ENCODE results near the gene SPATS2. TPM values are rescaled to one million over a fixed set of nuclear protein-coding genes. Genes with fewer than 3 reads are reported as not detected.
"Not testable (repeated sequence)": the region's sequence is repeated elsewhere in the genome, so short reads cannot be mapped to it uniquely, and the experiment has no call there.

Gene SPATS2
- total RNA-seq, 1 donor from 2014 or later: 20.0 TPM

DNA sequence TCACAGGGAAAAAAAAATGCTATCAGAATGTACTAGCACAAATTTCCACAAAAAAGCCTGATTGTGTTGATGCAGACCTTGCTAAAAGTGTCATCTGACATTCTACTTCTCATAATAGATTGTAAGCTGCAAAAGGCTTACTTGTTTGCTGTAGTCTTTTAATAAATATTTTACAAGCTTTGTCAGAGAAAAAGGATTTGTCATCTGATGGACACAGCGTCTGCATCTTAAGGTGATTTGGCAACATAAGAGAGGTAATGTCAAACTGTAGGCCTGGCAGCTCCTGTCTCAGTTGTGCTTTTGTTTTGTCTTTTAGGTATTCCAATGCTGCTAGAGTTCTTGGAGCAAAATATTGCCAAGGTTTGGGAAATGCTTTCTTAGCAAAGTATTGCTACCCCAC, 145.3 kb downstream of the SPATS2 start:
- no peak for DNase-seq (ENCODE audit: low spot score)

DNA sequence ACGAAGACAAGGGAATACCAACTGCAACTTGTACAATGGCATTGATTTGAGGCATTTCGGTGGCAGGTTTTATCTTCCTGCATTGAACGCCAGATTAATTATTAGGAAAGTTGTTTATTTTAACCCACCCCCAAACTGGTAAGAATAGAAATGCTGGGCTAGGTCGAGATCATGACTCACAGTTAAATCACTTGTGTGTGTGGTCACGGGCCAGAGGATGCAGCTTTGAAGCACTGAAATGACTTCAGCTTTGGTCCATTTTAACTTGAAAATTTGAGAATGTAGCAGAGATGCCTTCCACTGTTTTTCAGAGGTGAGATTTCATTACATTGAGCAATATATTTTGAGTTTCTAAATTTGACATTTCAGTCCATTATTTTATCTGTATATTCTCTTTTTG, 148.0 kb downstream of the SPATS2 start:
- DNase-seq (ENCODE audit: low spot score): no peak

- no peak for DNase-seq (ENCODE audit: low spot score)
Observed at GRCh38 chr12:49518914-49519573, 151.8 kb downstream of the SPATS2 start.

- DNase-seq (ENCODE audit: low spot score): no peak
Observed at GRCh38 chr12:49519574-49519936, 152.3 kb downstream of the SPATS2 start.

DNA sequence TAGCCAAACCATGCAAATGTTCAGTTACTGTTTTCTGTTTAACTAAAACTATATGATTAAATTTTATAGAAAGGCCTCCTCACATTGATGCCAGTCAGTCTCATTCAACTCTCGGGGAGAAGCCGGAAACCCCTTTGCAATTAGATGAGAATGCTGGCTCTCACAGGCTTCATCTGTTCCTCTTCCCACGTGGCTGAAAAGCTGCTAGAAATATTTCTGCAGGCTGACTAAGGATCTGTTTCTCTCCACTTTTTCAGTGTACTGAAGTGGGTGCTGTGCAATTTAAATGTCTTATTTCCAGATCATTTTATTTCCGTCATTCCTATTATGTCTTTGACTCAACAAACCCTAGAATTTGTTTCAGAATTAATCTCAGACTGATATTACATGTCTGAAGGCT, 154.1 kb downstream of the SPATS2 start:
- DNase-seq (ENCODE audit: low spot score): no peak

- no peak for DNase-seq (ENCODE audit: low spot score)
Observed at GRCh38 chr12:49524660-49525324, 157.5 kb downstream of the SPATS2 start.

GRCh38 chr12:49525942-49526341, 158.7 kb downstream of the SPATS2 start:
- no peak for DNase-seq (ENCODE audit: low spot score)

DNA sequence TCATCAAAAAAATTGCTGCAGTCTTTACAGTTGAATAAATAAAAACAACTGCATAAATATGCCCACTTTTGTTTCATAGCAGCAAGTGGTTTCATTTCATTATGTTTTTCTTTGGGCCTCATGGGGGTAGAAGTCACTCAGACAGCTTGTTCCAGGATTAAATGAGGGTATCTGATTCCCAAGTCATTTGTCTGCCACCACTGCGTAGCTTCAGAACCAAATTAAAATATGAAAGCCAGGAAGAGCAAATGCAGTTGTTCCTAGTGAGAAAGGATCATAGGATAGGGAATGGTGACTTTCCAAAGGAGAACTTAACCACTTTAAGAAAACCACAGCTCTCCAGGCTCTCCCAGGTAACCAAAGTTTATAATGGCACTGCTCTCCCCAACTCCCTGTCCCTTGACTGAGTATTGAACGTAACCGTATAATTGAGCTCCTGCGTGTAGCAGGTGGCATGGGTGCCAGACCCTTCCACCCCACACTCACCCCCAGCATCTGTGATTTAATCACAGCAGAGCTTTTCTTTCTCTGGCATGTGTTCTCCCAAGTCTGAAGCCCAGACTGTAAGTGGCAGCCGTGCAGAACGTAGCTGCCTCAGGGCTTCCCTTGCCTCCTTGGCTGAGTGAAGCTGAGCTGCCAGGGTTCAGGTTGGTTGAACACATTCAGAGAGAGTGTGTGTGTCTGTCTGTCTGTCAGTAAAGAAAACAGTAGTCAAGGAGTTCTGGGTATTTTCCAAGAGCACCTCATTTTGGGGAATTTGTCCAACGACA, 160.3 kb downstream of the SPATS2 start:
- DNase-seq (ENCODE audit: low spot score): no peak

DNA sequence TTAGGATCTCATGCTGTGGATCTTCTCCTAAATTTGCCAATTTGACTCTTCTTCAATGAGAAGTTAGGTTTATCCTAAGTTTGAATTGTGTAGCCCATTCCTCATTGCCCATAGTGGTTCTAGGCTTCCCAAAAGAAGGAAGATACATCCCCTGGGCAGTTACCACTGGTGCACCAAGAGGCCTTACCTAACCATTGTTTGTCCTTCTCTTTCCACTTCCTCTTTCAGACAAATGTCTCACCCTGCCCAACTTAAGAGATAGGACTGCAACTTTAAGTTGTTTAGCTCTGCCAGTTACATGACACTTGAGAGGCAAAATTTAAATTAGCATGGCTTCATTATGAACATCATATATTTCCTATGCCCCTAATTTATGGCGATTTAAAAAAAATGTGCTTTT, 162.2 kb downstream of the SPATS2 start:
- DNase-seq (ENCODE audit: low spot score): no peak

GRCh38 chr12:49531745-49532144, 164.5 kb downstream of the SPATS2 start:
- no peak for DNase-seq (ENCODE audit: low spot score)

DNA sequence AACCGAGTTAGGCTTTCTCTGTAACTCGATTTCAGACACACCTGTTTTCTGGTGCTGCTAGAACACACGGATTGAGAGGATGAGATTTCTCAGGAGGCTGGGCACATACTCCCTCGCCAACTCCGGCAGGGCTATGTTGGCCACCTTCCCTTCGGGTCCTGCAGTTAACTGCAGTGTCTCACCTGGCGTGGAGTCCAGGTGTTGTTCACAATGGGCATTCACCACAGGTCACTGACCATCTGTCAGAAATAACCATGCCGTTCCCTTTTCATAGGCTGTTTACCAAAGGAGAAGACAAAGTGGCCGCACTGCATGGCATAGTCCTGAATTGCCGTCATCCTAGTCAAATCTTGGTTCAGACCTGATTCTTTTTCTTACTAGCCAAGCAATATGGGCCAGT, 166.1 kb downstream of the SPATS2 start:
- no peak for DNase-seq (ENCODE audit: low spot score)

DNA sequence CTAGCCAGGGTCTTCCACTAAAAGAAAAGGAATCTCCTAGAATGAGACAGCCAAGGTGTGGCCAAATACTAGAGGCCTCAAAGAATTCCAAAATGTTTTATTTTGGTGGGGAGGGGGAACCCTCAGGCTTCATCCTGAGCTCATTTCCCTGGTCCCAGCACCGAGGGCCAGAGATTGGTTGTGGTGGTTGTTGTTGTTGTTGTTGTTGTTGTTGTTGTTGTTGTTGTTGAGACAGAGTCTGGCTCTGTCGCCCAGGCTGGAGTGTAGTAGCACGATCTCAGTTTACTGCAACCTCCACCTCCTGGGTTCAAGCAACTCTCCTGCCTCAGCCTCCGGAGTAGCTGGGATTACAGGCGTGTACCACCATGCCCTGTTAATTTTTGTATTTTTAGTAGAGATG, 166.9 kb downstream of the SPATS2 start:
- not testable (repeated sequence) for DNase-seq (ENCODE audit: low spot score)

DNA sequence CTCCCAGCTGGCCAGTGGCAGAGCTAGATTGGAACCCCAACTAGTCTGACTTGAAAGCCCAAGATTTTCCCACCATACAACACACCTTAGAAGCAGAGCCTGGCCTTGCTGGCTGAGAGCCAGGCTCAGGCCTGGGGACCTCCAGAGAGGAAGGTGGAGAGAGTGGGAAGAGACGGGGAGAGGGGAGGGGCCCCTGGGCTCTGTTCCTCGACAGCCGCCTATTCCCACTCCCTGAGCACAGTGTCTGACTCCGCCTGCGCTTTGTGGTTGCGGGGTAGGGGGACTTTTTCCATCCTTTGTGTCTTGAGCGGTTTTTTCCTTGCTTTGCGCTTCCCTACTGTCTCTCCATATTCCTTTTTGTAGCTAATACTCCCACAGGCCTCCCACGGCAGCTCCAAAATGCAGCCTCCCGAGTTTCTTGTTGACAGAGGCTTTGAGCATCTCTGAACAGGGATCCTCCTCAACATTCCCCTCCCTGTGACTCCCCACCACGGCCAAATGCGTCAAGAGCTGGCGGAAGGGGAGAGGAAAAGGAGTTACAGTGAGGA, 167.5 kb downstream of the SPATS2 start:
- no peak for DNase-seq (ENCODE audit: low spot score)

DNA sequence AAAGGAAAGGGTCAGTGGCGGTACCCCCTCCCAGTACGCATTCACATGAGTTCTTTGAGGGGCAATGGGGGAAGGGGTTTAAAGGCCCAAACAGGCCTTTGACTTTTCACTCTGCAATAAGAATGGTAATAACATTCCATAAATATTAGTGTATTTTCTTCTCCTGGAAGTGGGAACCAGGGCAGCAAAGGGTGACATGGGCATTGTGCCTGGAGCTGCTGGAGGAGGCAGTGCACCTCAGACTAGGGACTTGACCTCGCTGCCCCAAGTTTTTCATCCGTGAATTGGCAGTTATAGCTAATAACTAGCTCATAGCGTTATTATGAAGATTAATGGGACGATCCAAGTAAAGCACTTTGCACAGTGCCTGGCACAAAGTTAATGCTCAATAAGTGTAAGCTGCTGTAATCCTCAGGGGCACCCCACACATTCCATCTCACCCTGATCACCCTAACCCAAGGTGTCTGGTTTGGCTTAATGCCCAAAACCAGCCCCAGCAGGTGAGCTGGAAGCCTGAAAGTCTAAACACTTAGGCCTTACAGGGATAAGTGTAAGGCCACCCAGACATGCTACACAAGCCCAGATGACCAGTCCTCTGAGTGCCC, 168.8 kb downstream of the SPATS2 start:
- no peak for DNase-seq (ENCODE audit: low spot score)

GRCh38 chr12:49536526-49537071, 169.3 kb downstream of the SPATS2 start:
- DNase-seq (ENCODE audit: low spot score): no peak

DNA sequence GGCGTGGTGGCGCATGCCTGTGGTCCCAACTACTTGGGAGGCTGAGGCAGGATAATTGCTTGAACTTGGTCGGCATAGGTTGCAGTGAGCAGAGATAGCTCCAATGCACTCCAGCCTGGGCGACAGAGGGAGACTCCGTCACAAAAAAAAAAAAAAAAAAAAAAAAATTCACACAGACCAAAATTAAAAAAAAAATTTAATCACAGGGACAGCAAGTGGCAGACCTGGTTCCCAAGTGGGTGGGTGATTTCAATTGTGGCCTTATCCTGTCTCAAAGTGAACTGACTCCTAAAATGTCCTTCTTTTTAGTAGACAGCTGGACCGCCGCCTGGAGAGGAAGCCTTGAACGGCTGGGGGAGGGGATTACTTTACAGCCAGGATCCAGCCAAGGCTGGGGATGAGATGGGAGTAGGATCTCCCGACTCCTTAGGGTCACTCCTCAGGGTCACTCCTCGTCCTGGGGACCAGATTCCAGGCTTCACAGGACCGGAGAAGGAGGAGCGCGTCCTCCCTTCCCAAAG, 170.0 kb downstream of the SPATS2 start:
- DNase-seq (ENCODE audit: low spot score): no peak

DNA sequence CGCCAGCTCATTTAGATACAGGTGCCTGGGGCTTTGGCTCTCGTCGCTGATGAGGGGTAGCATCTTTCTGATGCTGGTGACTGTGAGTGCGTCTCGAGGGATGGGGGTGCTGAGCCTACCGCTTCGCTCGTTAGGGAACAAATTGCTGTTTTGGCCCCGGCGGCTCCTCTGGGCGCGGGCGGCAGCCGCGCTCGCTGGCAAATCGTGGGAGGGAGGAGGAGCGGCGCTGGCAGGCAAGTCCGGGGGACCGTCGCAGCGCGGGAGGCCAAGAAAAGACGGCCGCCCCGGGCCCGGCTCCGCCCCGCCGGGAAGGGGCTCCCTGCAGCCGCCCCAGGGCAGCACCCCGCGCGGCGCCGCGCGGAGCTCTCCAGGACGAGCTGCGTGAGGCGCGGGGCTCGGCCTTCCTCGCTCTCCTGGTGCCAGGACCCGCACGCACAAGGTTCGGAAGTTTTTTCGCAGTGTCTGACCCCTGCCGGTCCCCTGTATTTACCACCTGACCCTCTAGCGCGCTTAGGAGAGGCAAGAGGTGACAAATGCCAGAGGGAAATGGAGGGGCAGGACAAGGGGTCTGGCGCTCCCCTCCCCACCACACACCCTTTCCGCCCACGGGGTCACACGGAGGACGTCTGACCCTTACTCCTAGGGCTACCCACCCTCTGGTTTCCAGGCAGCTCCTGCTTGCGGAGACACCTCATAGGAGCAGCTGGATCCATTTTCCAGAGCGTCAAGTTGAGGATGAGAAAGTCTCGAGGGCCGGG, 170.7 kb downstream of the SPATS2 start:
- no peak for DNase-seq (ENCODE audit: low spot score)

- DNase-seq (ENCODE audit: low spot score): peak; percentile 83
Observed at GRCh38 chr12:49538510-49539403, 171.5 kb downstream of the SPATS2 start, which contains the start of gene KCNH3. Gene KCNH3 (plus strand): TSS chr12:49539030. CDS start chr12:49539417, 387 bp downstream.

DNA sequence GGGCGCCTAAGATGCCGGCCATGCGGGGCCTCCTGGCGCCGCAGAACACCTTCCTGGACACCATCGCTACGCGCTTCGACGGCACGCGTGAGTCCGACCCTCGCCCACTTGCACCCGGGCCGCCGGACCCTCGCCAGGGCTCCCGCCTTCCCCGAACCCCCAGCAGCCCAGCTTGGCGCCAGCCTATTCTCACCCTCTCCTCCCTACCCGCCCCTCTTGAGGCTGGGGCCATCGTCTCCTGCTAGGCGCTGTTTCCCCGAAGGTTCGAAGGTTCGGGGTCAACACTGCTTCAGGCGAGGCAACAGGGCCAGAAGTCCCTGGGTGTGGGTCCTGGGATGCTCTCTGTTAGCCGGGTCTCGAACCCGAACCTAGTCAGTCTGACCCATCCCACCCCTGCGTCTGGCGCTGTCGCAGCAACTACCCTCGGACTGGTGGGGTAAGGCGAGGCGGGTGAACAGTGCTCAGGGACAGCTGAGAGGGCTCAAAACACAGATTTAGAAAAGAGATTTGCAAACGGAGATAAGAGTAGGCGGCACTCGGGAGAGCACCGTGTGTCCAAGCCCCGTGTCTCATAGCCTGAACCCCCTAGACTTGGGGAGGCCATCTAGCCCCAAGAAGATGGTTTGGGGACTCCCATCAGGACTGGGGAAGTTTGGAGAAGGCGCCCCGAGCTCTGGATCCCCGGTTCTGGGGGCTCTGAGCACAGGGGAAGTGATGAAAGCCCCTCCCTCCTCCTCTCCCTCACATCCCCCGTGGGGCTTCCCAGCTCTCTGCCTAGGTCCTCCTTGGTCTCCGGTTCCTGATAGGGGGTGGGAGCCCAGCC, 172.4 kb downstream of the SPATS2 start:
- DNase-seq (ENCODE audit: low spot score): no peak
